Fibroblast of lung (primary cell): ENCODE results near the gene CADPS. TPM values are rescaled to one million over a fixed set of nuclear protein-coding genes. Genes with fewer than 3 reads are reported as not detected.

Source experiments
- DNase-seq, 2 donors: peaks; one replicate each; pipeline versions ENCODE4 v3.0.0 to v3.0.0-alpha.2; 2010; ENCODE audit warnings: low read depth in 2 of 2
- H2AFZ ChIP-seq: 2 replicates; pipeline ENCODE4 v1.5.1; 2012; ENCODE audit warnings: low read length, control low read depth, inconsistent platforms
- H3K27ac ChIP-seq: 2 replicates; pipeline ENCODE4 v1.5.1; 2011; ENCODE audit warnings: low read length, control low read depth; ENCODE audit not compliant: insufficient read depth
- H3K27me3 ChIP-seq: 2 replicates; pipeline ENCODE4 v1.5.1; 2011; ENCODE audit warnings: mild to moderate bottlenecking, low read length; ENCODE audit not compliant: control insufficient read depth, insufficient read depth
- H3K36me3 ChIP-seq: 2 replicates; pipeline ENCODE4 v1.5.1; 2011; ENCODE audit warnings: low read length; ENCODE audit not compliant: control insufficient read depth, insufficient read depth
- H3K4me1 ChIP-seq: 2 replicates; pipeline ENCODE4 v1.5.1; 2011; ENCODE audit warnings: low read length; ENCODE audit not compliant: control insufficient read depth, insufficient read depth; ENCODE audit errors: extremely low read depth
- H3K4me2 ChIP-seq: 2 replicates; pipeline ENCODE4 v1.5.1; 2011; ENCODE audit warnings: low read length, control low read depth; ENCODE audit not compliant: insufficient read depth; ENCODE audit errors: extremely low read depth
- H3K4me3 ChIP-seq, 4 experiments: fragments of 200-600 bp in 1 of 4; sonication (generic) in 1 of 4; replicated peaks in 1 of 4; 2 replicates each; pipeline ENCODE4 v1.5.1; 2011 to 2016; ENCODE audit warnings: low read length in 4 of 4, low read depth in 3 of 4, mild to moderate bottlenecking in 3 of 4, control low read depth in 2 of 4, inconsistent platforms in 1 of 4, mixed read lengths in 1 of 4; ENCODE audit not compliant: insufficient read depth in 1 of 4; ENCODE audit errors: control extremely low read depth in 1 of 4
- H3K79me2 ChIP-seq: 2 replicates; pipeline ENCODE4 v1.5.1; 2012; ENCODE audit warnings: mild to moderate bottlenecking, low read length, inconsistent platforms; ENCODE audit not compliant: control insufficient read depth, insufficient read depth
- H3K9ac ChIP-seq: 2 replicates; pipeline ENCODE4 v1.5.1; 2011; ENCODE audit warnings: mild to moderate bottlenecking, low read length, control low read depth; ENCODE audit not compliant: insufficient read depth
- H3K9me3 ChIP-seq: 2 replicates; pipeline ENCODE4 v1.5.1; 2012; ENCODE audit warnings: low read depth, low read length; ENCODE audit not compliant: control insufficient read depth, insufficient read depth
- H4K20me1 ChIP-seq: 2 replicates; pipeline ENCODE4 v1.5.1; 2011; ENCODE audit warnings: low read length; ENCODE audit not compliant: control insufficient read depth, insufficient read depth; ENCODE audit errors: extremely low read depth
- EZH2 ChIP-seq: IDR thresholded peaks from 2 replicates; pipeline ENCODE4 v1.5.1; 2012; ENCODE audit warnings: low read length, control low read depth, mild to moderate bottlenecking; ENCODE audit errors: missing control alignments
- polyA plus RNA-seq, 2 donors: library from polyadenylated mRNA; depleted of rRNA in 1 of 2; stranded (reverse) in 1 of 2; unstranded in 1 of 2; fragments of >200 nt; gene quantifications; 2 replicates each; pipeline ENCODE4 v1.2.1, GENCODE V29; 2011 to 2012; ENCODE audit warnings: missing spikeins in 1 of 2
- total RNA-seq: library from RNA; depleted of rRNA; stranded (reverse); fragments of >200 nt; gene quantifications from 2 replicates; pipeline ENCODE4 v1.2.1, GENCODE V29; 2014
- TF ChIP-seq, protein P1 (sequence below), 2 donors: IDR thresholded peaks in 1 of 2; conservative IDR thresholded peaks in 1 of 2; 1 replicate in 1 of 2; 2 replicates in 1 of 2; pipeline ENCODE4 v1.5.1; 2011 to 2012; ENCODE audit warnings: low read length in 2 of 2, control low read depth in 1 of 2, inconsistent platforms in 1 of 2, low read depth in 1 of 2, mild to moderate bottlenecking in 1 of 2

Gene CADPS
- total and polyA plus RNA-seq, 2 donors (not counting 1 experiment from before 2014, with no cell fraction given), result 2.3 to 63.1 TPM

- TF ChIP-seq EZH2, result no peak
- TF ChIP-seq, protein P1, sequence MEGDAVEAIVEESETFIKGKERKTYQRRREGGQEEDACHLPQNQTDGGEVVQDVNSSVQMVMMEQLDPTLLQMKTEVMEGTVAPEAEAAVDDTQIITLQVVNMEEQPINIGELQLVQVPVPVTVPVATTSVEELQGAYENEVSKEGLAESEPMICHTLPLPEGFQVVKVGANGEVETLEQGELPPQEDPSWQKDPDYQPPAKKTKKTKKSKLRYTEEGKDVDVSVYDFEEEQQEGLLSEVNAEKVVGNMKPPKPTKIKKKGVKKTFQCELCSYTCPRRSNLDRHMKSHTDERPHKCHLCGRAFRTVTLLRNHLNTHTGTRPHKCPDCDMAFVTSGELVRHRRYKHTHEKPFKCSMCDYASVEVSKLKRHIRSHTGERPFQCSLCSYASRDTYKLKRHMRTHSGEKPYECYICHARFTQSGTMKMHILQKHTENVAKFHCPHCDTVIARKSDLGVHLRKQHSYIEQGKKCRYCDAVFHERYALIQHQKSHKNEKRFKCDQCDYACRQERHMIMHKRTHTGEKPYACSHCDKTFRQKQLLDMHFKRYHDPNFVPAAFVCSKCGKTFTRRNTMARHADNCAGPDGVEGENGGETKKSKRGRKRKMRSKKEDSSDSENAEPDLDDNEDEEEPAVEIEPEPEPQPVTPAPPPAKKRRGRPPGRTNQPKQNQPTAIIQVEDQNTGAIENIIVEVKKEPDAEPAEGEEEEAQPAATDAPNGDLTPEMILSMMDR (conservative IDR thresholded peaks at IDR 0.05 in 1 of 2, IDR thresholded peaks at IDR 0.05 in 1 of 2; ENCODE audit: low read depth in 1 of 2, low read length in 2 of 2), result no peak
- Histone ChIP-seq H2AFZ (no peak overlapping the region), H3K4me2 (no peak overlapping the region), H3K4me3 (no peak overlapping the region), H3K79me2 (no peaks in the 10 kb centered on the region), H3K4me1 (peaks cover 3% of the 10 kb centered on the region), H3K27ac (no peak overlapping the region), H3K9ac (no peak overlapping the region), H3K27me3 (no peaks in the 10 kb centered on the region), H3K9me3 (no peaks in the 10 kb centered on the region), H3K36me3 (no peaks in the 10 kb centered on the region), H4K20me1 (no peaks in the 10 kb centered on the region)
- DNase-seq, result peak; percentile 35 to 51
Measured at GRCh38 chr3:62688050-62688449, 187.2 kb downstream of the CADPS start.

- H2AFZ ChIP-seq, result no peak overlapping the region
- no peaks in the 10 kb centered on the region for H3K79me2 ChIP-seq
- no peak overlapping the region for H3K4me2 ChIP-seq
- no peaks in the 10 kb centered on the region for H3K27me3 ChIP-seq
- H3K9me3 ChIP-seq, result no peaks in the 10 kb centered on the region
- peaks cover 3% of the 10 kb centered on the region for H3K4me1 ChIP-seq
- no peaks in the 10 kb centered on the region for H3K36me3 ChIP-seq
- H3K4me3 ChIP-seq, result no peak overlapping the region
- no peaks in the 10 kb centered on the region for H4K20me1 ChIP-seq
- no peak overlapping the region for H3K9ac ChIP-seq
- no peak overlapping the region for H3K27ac ChIP-seq
- TF ChIP-seq, protein P1 (conservative IDR thresholded peaks at IDR 0.05 in 1 of 2, IDR thresholded peaks at IDR 0.05 in 1 of 2; ENCODE audit: low read depth in 1 of 2, low read length in 2 of 2), result no peak
- TF ChIP-seq EZH2, result no peak
- DNase-seq, result peak; percentile 10 to 65
Measured at GRCh38 chr3:62686503-62687294, 188.5 kb downstream of the CADPS start.

GRCh38 chr3:62682826-62683225 is 192.4 kb downstream of the CADPS start:
- Histone ChIP-seq H3K9ac (no peak overlapping the region), H3K4me1 (peaks cover 3% of the 10 kb centered on the region), H3K9me3 (no peaks in the 10 kb centered on the region), H3K4me2 (no peak overlapping the region), H3K79me2 (no peaks in the 10 kb centered on the region), H3K27ac (no peak overlapping the region), H3K4me3 (no peak overlapping the region), H3K36me3 (no peaks in the 10 kb centered on the region), H4K20me1 (no peaks in the 10 kb centered on the region), H2AFZ (no peak overlapping the region), H3K27me3 (no peaks in the 10 kb centered on the region)
- TF ChIP-seq EZH2, result no peak
- TF ChIP-seq, protein P1 (conservative IDR thresholded peaks at IDR 0.05 in 1 of 2, IDR thresholded peaks at IDR 0.05 in 1 of 2; ENCODE audit: low read depth in 1 of 2, low read length in 2 of 2), result no peak
- no peak for DNase-seq
